Hepatocyte (in vitro differentiated cells): ENCODE data around the gene RUSF1. TPM values are rescaled to one million over a fixed set of nuclear protein-coding genes. Genes with fewer than 3 reads are reported as not detected.

Experiments
- DNase-seq: peaks from one replicate; pipeline ENCODE4 v3.0.0-alpha.2; 2016; ENCODE audit warnings: low spot score
- H2AFZ ChIP-seq: fragments of 200-600 bp; sonication (generic); 2 replicates; pipeline ENCODE4 v1.6.0; 2016; ENCODE audit warnings: antibody characterized with exemption, mild to moderate bottlenecking
- H3K27ac ChIP-seq: fragments of 200-600 bp; sonication (generic); 2 replicates; pipeline ENCODE4 v1.5.1; 2016; ENCODE audit warnings: mild to moderate bottlenecking
- H3K27me3 ChIP-seq: fragments of 200-600 bp; sonication (generic); 2 replicates; pipeline ENCODE4 v1.6.1; 2016
- H3K36me3 ChIP-seq: fragments of 200-600 bp; sonication (generic); replicated peaks from 2 replicates; pipeline ENCODE4 v1.5.1; 2016; ENCODE audit warnings: low read depth; ENCODE audit not compliant: insufficient read depth
- H3K4me1 ChIP-seq: fragments of 200-600 bp; sonication (generic); 2 replicates; pipeline ENCODE4 v1.5.1; 2016; ENCODE audit warnings: mild to moderate bottlenecking, moderate library complexity; ENCODE audit not compliant: insufficient read depth
- H3K4me2 ChIP-seq: fragments of 200-600 bp; sonication (generic); 2 replicates; pipeline ENCODE4 v1.6.0; 2016
- H3K4me3 ChIP-seq: fragments of 200-600 bp; sonication (generic); 2 replicates; pipeline ENCODE4 v1.5.1; 2016; ENCODE audit warnings: mild to moderate bottlenecking
- H3K79me2 ChIP-seq: fragments of 200-600 bp; sonication (generic); 2 replicates; pipeline ENCODE4 v1.6.0; 2017; ENCODE audit warnings: mild to moderate bottlenecking
- H3K9me2 ChIP-seq: fragments of 200-600 bp; sonication (generic); replicated peaks from 2 replicates; pipeline ENCODE4 v1.6.0; 2017; ENCODE audit warnings: mild to moderate bottlenecking; ENCODE audit not compliant: insufficient read depth
- H3K9me3 ChIP-seq: fragments of 200-600 bp; sonication (generic); 2 replicates; pipeline ENCODE4 v1.5.1; 2016; ENCODE audit warnings: low read depth, mild to moderate bottlenecking
- H4K20me1 ChIP-seq: fragments of 200-600 bp; sonication (generic); 2 replicates; pipeline ENCODE4 v1.6.0; 2016; ENCODE audit warnings: mild to moderate bottlenecking; ENCODE audit not compliant: insufficient read depth, poor library complexity, severe bottlenecking
- EZH2 ChIP-seq: fragments of 200-600 bp; sonication (generic); IDR thresholded peaks from 2 replicates; pipeline ENCODE4 v1.6.1; 2016; ENCODE audit warnings: antibody characterized with exemption, mild to moderate bottlenecking, borderline replicate concordance
- EZH2phosphoT487 ChIP-seq: fragments of 200-600 bp; sonication (generic); IDR thresholded peaks from one replicate; pipeline ENCODE4 v1.6.1; 2018; ENCODE audit warnings: antibody characterized with exemption, mild to moderate bottlenecking, low read depth, moderate library complexity; ENCODE audit not compliant: unreplicated experiment, severe bottlenecking
- WGBS: methylation state at CpG from one replicate; pipeline ENCODE4 v1.1.6; 2016; ENCODE audit warnings: low lambda C conversion rate; ENCODE audit errors: missing lambda C conversion rate; 5-methylcytosine and 5-hydroxymethylcytosine counted together
- polyA plus RNA-seq: library from polyadenylated mRNA; unstranded; fragments of >200 nt; fragmentation: Nextera tagmentation; extraction: Ambion mirVana; gene quantifications from 2 replicates; pipeline ENCODE4 v1.2.1, GENCODE V29; 2016
- total RNA-seq: library from RNA; depleted of rRNA; stranded (reverse); fragments of >200 nt; gene quantifications from 2 replicates; pipeline ENCODE4 v1.2.3, GENCODE V29; 2014
- TF ChIP-seq, protein P1 (sequence below): fragments of 200-600 bp; sonication (generic); IDR thresholded peaks from 2 replicates; pipeline ENCODE4 v1.5.1; 2016; ENCODE audit warnings: antibody characterized with exemption, mild to moderate bottlenecking; ENCODE audit not compliant: poor library complexity

RUSF1 gene
- total and polyA plus RNA-seq, 2 experiments from 2014 or later = 56.6 to 77.2 TPM

DNA sequence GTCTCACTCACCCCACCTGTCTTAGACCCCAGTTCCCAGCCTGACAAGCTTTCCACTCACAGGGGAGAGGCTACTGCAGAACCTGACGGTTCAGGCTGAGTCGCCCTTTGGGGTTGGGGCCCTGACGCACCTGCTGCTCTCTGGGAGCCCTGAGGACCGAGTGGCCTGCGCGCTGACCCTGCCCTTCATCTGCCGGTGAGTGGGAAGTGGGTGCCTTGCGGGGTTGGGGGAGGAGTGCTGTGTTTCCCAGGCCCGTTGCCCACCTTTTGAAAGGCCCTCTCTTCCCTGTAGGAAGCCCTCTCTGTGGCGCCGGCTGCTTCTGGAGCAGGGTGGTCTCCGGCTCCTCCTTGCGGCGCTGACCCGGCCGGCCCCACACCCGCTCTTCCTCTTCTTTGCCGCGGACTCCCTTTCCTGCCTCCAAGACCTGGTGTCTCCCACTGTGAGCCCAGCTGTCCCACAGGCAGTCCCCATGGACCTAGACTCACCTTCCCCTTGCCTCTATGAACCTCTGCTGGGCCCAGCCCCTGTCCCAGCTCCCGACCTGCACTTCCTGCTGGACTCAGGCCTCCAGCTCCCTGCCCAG, 42.3 kb downstream of the RUSF1 start:
- no peak for DNase-seq
- peaks cover 2% of the 10 kb centered on the region for H3K4me1 ChIP-seq
- no peak overlapping the region for H3K27ac ChIP-seq
- H3K9me3 ChIP-seq = no peaks in the 10 kb centered on the region
- no peaks in the 10 kb centered on the region for H3K27me3 ChIP-seq
- peaks cover 7% of the 10 kb centered on the region for H3K79me2 ChIP-seq
- no peak overlapping the region for H3K4me3 ChIP-seq
- H2AFZ ChIP-seq = no peak overlapping the region
- H3K9me2 ChIP-seq = no peaks in the 10 kb centered on the region
- 97% methylated on average over 20 of the region's 20 CpGs for WGBS
- H4K20me1 ChIP-seq = no peaks in the 10 kb centered on the region
- no peaks in the 10 kb centered on the region for H3K36me3 ChIP-seq
- TF ChIP-seq, protein P1, sequence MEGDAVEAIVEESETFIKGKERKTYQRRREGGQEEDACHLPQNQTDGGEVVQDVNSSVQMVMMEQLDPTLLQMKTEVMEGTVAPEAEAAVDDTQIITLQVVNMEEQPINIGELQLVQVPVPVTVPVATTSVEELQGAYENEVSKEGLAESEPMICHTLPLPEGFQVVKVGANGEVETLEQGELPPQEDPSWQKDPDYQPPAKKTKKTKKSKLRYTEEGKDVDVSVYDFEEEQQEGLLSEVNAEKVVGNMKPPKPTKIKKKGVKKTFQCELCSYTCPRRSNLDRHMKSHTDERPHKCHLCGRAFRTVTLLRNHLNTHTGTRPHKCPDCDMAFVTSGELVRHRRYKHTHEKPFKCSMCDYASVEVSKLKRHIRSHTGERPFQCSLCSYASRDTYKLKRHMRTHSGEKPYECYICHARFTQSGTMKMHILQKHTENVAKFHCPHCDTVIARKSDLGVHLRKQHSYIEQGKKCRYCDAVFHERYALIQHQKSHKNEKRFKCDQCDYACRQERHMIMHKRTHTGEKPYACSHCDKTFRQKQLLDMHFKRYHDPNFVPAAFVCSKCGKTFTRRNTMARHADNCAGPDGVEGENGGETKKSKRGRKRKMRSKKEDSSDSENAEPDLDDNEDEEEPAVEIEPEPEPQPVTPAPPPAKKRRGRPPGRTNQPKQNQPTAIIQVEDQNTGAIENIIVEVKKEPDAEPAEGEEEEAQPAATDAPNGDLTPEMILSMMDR = no peak
- no peak for TF ChIP-seq EZH2
- no peak for TF ChIP-seq EZH2phosphoT487
- no peak overlapping the region for H3K4me2 ChIP-seq

DNA sequence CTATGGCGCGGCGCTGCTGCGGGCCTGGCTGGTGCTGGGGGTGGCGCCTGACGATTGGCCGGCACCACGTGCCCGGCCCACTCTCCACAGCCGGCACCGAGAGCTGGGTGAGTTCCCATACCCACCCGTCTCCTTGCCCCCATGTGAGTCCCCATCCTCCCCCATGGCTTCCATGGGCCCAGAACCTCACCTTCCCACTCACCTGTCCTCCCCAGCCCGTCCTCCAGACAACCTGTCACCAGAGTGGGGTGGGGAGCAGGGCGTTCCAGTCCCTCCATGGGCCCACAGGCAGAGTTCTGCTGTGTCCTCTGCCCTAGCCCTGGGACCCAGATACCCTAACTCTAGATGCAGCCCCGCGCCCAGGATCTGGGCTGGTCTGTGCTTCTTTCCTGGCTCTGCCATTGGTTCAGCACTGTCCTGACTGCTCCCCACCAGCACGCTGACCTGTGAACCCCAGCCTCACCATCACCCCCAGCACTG, 43.4 kb downstream of the RUSF1 start:
- H2AFZ ChIP-seq = no peak overlapping the region
- no peaks in the 10 kb centered on the region for H3K36me3 ChIP-seq
- H3K9me2 ChIP-seq = no peaks in the 10 kb centered on the region
- H3K4me3 ChIP-seq = no peak overlapping the region
- H4K20me1 ChIP-seq = no peaks in the 10 kb centered on the region
- H3K27me3 ChIP-seq = no peaks in the 10 kb centered on the region
- H3K4me2 ChIP-seq = no peak overlapping the region
- no peak for TF ChIP-seq EZH2phosphoT487
- TF ChIP-seq, protein P1 = no peak
- no peak for TF ChIP-seq EZH2
- no peaks in the 10 kb centered on the region for H3K4me1 ChIP-seq
- 94% methylated on average over 17 of the region's 17 CpGs for WGBS
- no peak for DNase-seq
- H3K27ac ChIP-seq = no peak overlapping the region
- peaks cover 7% of the 10 kb centered on the region for H3K79me2 ChIP-seq
- H3K9me3 ChIP-seq = no peaks in the 10 kb centered on the region

DNA sequence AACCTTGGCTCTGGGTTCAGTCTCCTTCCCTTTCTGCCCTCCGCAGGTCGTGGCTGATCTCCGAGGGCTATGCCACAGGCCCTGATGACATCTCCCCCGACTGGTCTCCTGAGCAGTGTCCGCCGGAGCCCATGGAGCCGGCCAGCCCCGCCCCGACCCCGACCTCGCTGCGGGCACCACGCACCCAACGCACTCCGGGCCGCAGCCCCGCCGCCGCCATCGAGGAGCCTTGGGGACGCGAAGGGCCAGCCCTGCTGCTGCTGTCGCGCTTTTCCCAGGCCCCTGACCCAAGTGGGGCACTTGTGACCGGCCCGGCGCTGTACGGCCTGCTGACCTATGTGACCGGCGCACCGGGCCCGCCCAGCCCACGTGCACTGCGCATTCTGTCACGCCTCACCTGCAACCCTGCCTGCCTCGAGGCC, 43.8 kb downstream of the RUSF1 start:
- Histone ChIP-seq H2AFZ (no peak overlapping the region), H3K27me3 (no peaks in the 10 kb centered on the region), H3K27ac (no peak overlapping the region), H3K9me3 (no peaks in the 10 kb centered on the region), H4K20me1 (no peaks in the 10 kb centered on the region), H3K9me2 (no peaks in the 10 kb centered on the region), H3K79me2 (peaks cover 7% of the 10 kb centered on the region), H3K36me3 (no peaks in the 10 kb centered on the region), H3K4me1 (no peaks in the 10 kb centered on the region), H3K4me2 (no peak overlapping the region), H3K4me3 (no peak overlapping the region)
- no peak for TF ChIP-seq EZH2phosphoT487
- TF ChIP-seq EZH2 = no peak
- TF ChIP-seq, protein P1 = no peak
- DNase-seq = no peak
- 97% methylated on average over 30 of the region's 36 CpGs for WGBS
